K562 (cell line): ENCODE data around the gene TAF10. TPM values are rescaled to one million over a fixed set of nuclear protein-coding genes. Genes with fewer than 3 reads are reported as not detected.

Experiments used
- BMI1 ChIP-seq: fragments of 150-350 bp; IDR thresholded peaks from 2 replicates; pipeline ENCODE4 v1.6.1; 2014; ENCODE audit warnings: low read length
- CBFA2T3 ChIP-seq: fragments of 450-650 bp; IDR thresholded peaks from 2 replicates; pipeline ENCODE4 v1.6.1; 2017
- E2F4 ChIP-seq: sonication (generic); formaldehyde crosslinking; IDR thresholded peaks from 2 replicates; pipeline ENCODE4 v1.8.0; 2022; ENCODE audit warnings: mild to moderate bottlenecking, low read depth, missing genetic modification reagents
- FOXA1 ChIP-seq: fragments of 450-650 bp; IDR thresholded peaks from 2 replicates; pipeline ENCODE4 v1.6.1; 2016; ENCODE audit warnings: mild to moderate bottlenecking, borderline replicate concordance
- IFI16 ChIP-seq: fragments of 250-450 bp; sonication (Bioruptor Pico); IDR thresholded peaks from 2 replicates; pipeline ENCODE4 v2.1.2; 2022; ENCODE audit warnings: mild to moderate bottlenecking, inconsistent platforms
- KDM2B ChIP-seq: fragments of 250-450 bp; sonication (Bioruptor Pico); IDR thresholded peaks from 2 replicates; pipeline ENCODE4 v1.8.0; 2021; ENCODE audit warnings: mild to moderate bottlenecking, moderate library complexity
- MEF2D ChIP-seq: conservative IDR thresholded peaks from 2 replicates; pipeline ENCODE4 v1.6.1; 2016; ENCODE audit warnings: low read depth, missing genetic modification characterization, missing compliant biosample characterization
- RREB1 ChIP-seq: fragments of 250-450 bp; sonication (Bioruptor Pico); IDR thresholded peaks from 2 replicates; pipeline ENCODE4 v1.4.0; 2020
- SMARCC2 ChIP-seq: fragments of 450-650 bp; IDR thresholded peaks from 2 replicates; pipeline ENCODE4 v1.6.1; 2017; ENCODE audit warnings: antibody characterized with exemption, moderate library complexity, mild to moderate bottlenecking, low read depth
- SRF ChIP-seq, 2 experiments: fragments of 250-450, 450-650 bp in 1 of 2; sonication (Bioruptor Pico) in 1 of 2; sonication (generic) in 1 of 2; formaldehyde crosslinking; IDR thresholded peaks; 2 replicates each; pipeline versions ENCODE4 v1.5.0 to v1.5.1; 2020 to 2022; ENCODE audit warnings: mild to moderate bottlenecking in 1 of 2, missing genetic modification reagents in 1 of 2
- TAF9B ChIP-seq: fragments of 450-650 bp; IDR thresholded peaks from 2 replicates; pipeline ENCODE4 v1.6.1; 2018; ENCODE audit warnings: mild to moderate bottlenecking; ENCODE audit not compliant: partially characterized antibody
- TGIF2 ChIP-seq: sonication (generic); formaldehyde crosslinking; IDR thresholded peaks from 2 replicates; pipeline ENCODE4 v1.8.1; 2022; ENCODE audit warnings: mild to moderate bottlenecking, missing genetic modification reagents, moderate library complexity
- TRIM24 ChIP-seq, 2 experiments: fragments of 450-650 bp; IDR thresholded peaks; 2 replicates each; pipeline ENCODE4 v1.6.1; 2016
- ZNF24 ChIP-seq: fragments of 450-650 bp; IDR thresholded peaks from 2 replicates; pipeline ENCODE4 v1.6.1; 2016
- ZNF280A ChIP-seq: fragments of 450-650 bp; IDR thresholded peaks from 2 replicates; pipeline ENCODE4 v1.6.1; 2018; ENCODE audit warnings: mild to moderate bottlenecking, low read depth; ENCODE audit not compliant: partially characterized antibody
- ZNF592 ChIP-seq: fragments of 450-650 bp; IDR thresholded peaks from 2 replicates; pipeline ENCODE4 v1.6.1; 2017; ENCODE audit warnings: antibody characterized with exemption, mild to moderate bottlenecking
- ZNF644 ChIP-seq: fragments of 200-800 bp; sonication (Bioruptor generic); IDR thresholded peaks from 2 replicates; pipeline ENCODE4 v1.6.1; 2016; ENCODE audit warnings: low read depth, missing genetic modification characterization, missing compliant biosample characterization
- polyA plus RNA-seq, 8 experiments: library from polyadenylated mRNA; depleted of rRNA in 4 of 8; stranded (reverse) in 5 of 8; unstranded in 3 of 8; fragments of >200 nt; fragmentation: Nextera tagmentation in 2 of 8; fragmentation: Illumina TruSeq in 1 of 8; extraction: Ambion mirVana in 2 of 8; extraction: Trizol in 1 of 8; gene quantifications; 2 replicates each; pipeline versions ENCODE4 v1.2.1 to v1.2.3, GENCODE V29; 2011 to 2014; ENCODE audit warnings: inconsistent platforms in 1 of 8, missing spikeins in 1 of 8
- total RNA-seq, 7 experiments: library from RNA; depleted of rRNA in 6 of 7; stranded (reverse); fragments of >200 nt in 6 of 7; fragmentation: Illumina TruSeq in 2 of 7; extraction: Trizol in 2 of 7; gene quantifications; 2 replicates each; pipeline versions ENCODE4 v1.2.1 to v1.2.3, GENCODE V29; 2011 to 2021; ENCODE audit warnings: low replicate concordance in 1 of 7

Gene TAF10
- total and polyA plus RNA-seq, 9 of the 15 experiments (the other 6 are each of a cell fraction or from before 2014, with no cell fraction given) = 19.5 to 197 (median 121) TPM

- peak; percentile 51 for TF ChIP-seq ZNF592
- peak; percentile 60; the same call in 1 of the 2 replicates for TF ChIP-seq ZNF644 (tag)
- 0 out of 2 replicates have a peak, but pooled peaks have one; percentile 34 for TF ChIP-seq SMARCC2
- TF ChIP-seq TRIM24 (IDR thresholded peaks at IDR 0.05) = peak; percentile 97 to 98
- no peak for TF ChIP-seq E2F4 (CRISPR knock-in tag)
- no peak for TF ChIP-seq MEF2D (tag)
- TF ChIP-seq IFI16 = no peak
- no peak for TF ChIP-seq BMI1
- TF ChIP-seq ZNF24 = no peak
- TF ChIP-seq RREB1 (CRISPR knock-in tag) = peak; percentile 53; the same call in 1 of the 2 replicates
- no peak for TF ChIP-seq KDM2B (CRISPR knock-in tag)
- peak; percentile 97 for TF ChIP-seq CBFA2T3
- TF ChIP-seq ZNF280A = no peak
- TF ChIP-seq TAF9B = peak; percentile 84
- no peak for TF ChIP-seq FOXA1
- no peak for TF ChIP-seq SRF (CRISPR knock-in tag; IDR thresholded peaks at IDR 0.05)
- no peak for TF ChIP-seq TGIF2
Measured at GRCh38 chr11:6563121-6563619, 48.8 kb downstream of the TAF10 start (continued).
